ENCODE results near the gene RPN2.

GRCh38 chr20:37259865-37260264 lies 80.7 kb downstream of the RPN2 start:
- TF ChIP-seq POLR2A (IDR thresholded peaks at IDR 0.05) (no peak), CTCF (IDR thresholded peaks at IDR 0.05) (no peak), POLR2AphosphoS5 (IDR thresholded peaks at IDR 0.05) (no peak), EP300 (IDR thresholded peaks at IDR 0.05) (no peak)

Data from gastroesophageal sphincter (tissue), 3 donors.